Astrocyte of the spinal cord (primary cell): ENCODE results near the gene ADAR.

Experiments used
- DNase-seq: peaks from one replicate; pipeline ENCODE4 v3.0.0; 2011; ENCODE audit warnings: low read depth, low spot score
- H3K4me3 ChIP-seq: 2 replicates; pipeline ENCODE4 v1.5.1; 2011; ENCODE audit warnings: low read depth, mild to moderate bottlenecking, low read length, moderate library complexity
- in situ Hi-C: cut with HindIII; loops from 2 replicates; pipeline ENCODE4 v1.10.0; 2017; ENCODE audit warnings: low sequenced_read_pairs
- TF ChIP-seq, protein P1 (sequence below): IDR thresholded peaks from 2 replicates; pipeline ENCODE4 v1.5.1; 2012; ENCODE audit warnings: low read depth, mild to moderate bottlenecking, low read length, inconsistent platforms

ADAR gene

DNA sequence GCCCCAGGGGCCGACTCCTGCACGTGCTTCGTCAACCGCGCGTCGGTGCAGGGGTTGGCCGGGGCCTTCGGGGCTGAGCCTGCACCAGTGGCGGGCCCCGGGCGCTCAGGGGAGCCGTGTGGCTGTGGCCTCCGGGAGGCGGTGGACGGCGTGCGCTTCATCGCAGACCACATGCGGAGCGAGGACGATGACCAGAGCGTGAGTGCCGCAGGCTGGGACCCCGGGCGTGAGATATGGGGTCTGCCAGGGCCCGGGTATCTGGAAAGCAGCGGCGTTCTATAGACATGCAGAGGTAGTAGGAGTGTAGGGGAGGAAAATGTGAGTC lies 36.1 kb downstream of the ADAR start:
- TF ChIP-seq, protein P1, sequence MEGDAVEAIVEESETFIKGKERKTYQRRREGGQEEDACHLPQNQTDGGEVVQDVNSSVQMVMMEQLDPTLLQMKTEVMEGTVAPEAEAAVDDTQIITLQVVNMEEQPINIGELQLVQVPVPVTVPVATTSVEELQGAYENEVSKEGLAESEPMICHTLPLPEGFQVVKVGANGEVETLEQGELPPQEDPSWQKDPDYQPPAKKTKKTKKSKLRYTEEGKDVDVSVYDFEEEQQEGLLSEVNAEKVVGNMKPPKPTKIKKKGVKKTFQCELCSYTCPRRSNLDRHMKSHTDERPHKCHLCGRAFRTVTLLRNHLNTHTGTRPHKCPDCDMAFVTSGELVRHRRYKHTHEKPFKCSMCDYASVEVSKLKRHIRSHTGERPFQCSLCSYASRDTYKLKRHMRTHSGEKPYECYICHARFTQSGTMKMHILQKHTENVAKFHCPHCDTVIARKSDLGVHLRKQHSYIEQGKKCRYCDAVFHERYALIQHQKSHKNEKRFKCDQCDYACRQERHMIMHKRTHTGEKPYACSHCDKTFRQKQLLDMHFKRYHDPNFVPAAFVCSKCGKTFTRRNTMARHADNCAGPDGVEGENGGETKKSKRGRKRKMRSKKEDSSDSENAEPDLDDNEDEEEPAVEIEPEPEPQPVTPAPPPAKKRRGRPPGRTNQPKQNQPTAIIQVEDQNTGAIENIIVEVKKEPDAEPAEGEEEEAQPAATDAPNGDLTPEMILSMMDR = no peak
- in situ Hi-C loops = no loop called here
- no peak for DNase-seq
- H3K4me3 ChIP-seq = no peak overlapping the region

DNA sequence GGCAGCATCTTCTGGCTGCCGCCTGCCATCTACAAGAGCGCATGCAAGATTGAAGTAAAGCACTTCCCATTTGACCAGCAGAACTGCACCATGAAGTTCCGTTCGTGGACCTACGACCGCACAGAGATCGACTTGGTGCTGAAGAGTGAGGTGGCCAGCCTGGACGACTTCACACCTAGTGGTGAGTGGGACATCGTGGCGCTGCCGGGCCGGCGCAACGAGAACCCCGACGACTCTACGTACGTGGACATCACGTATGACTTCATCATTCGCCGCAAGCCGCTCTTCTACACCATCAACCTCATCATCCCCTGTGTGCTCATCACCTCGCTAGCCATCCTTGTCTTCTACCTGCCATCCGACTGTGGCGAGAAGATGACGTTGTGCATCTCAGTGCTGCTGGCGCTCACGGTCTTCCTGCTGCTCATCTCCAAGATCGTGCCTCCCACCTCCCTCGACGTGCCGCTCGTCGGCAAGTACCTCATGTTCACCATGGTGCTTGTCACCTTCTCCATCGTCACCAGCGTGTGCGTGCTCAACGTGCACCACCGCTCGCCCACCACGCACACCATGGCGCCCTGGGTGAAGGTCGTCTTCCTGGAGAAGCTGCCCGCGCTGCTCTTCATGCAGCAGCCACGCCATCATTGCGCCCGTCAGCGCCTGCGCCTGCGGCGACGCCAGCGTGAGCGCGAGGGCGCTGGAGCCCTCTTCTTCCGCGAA lies 36.6 kb downstream of the ADAR start:
- TF ChIP-seq, protein P1 = no peak
- H3K4me3 ChIP-seq = no peak overlapping the region
- in situ Hi-C loops = no loop called here
- DNase-seq = no peak

DNA sequence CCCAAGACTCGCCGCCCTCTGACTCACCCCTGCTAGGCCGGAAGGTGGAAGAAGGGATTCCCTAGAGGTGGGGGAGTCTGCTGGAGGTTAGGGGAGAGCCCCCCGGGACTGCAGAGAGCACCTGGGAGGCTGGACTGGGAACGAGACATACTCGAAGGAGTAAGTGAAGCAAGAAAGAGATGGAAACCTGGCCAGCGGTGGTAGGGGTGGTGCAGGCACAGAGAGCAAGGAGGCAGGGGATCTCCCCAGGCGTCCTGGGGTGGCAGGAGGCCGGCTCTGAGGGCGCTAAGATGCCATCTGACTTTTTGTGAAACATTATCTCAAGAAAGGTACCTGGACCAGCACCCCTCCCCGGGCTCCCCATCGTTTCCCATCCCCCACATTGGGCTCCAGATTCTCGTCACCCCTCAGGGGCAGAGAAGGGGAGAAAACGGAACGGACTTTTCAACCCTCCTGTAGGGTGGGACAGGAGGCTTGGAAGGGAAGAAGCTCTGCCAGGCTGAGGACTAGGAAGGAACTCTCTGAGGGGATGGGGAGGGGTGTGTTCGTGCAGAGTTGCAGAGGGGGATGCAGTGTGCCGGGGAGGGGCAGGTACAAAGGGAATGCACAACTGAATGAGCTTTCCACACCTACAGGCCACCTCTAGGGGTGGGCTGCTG lies 39.7 kb downstream of the ADAR start:
- TF ChIP-seq, protein P1 = no peak
- DNase-seq = no peak
- in situ Hi-C loops = no loop called here
- no peak overlapping the region for H3K4me3 ChIP-seq

DNA sequence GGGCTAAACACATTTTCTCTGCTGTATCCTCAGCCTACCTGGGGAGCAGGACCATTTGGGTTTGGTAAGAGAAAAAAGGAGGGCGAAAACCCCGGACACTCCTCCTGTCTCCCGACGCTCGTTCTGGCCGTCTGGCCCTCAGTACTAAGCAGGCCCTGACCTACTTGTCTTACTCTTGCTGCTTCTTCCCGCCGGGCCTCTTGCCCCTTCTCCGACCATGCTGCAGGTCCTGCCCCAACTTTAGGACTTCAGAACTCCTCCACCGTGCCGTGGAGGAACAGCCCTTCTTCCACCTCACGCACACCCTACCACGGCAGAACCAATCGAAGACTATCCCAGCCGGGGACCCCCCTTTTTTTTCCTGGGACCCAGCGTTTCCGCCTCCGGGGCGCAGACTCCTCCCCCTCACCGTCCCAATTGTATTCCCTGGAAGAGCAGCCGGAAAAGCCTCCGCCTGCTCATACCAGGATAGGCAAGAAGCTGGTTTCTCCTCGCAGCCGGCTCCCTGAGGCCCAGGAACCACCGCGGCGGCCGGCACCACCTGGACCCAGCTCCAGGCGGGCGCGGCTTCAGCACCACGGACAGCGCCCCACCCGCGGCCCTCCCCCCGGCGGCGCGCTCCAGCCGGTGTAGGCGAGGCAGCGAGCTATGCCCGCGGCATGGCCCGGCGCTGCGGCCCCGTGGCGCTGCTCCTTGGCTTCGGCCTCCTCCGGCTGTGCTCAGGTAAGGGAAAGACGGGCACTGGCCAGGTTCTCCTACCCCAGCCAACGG lies 40.4 kb downstream of the ADAR start, which contains the start of gene CHRNB2:
Gene CHRNB2, plus strand, starts transcription at position 393 of the 771 bp plus-strand sequence. Its CDS starts 267 bp downstream, at position 660.
- H3K4me3 ChIP-seq = no peak within 1 kb of the TSS
- in situ Hi-C loops = no loop called here
- DNase-seq = peak; percentile 26
- TF ChIP-seq, protein P1 = no peak

DNA sequence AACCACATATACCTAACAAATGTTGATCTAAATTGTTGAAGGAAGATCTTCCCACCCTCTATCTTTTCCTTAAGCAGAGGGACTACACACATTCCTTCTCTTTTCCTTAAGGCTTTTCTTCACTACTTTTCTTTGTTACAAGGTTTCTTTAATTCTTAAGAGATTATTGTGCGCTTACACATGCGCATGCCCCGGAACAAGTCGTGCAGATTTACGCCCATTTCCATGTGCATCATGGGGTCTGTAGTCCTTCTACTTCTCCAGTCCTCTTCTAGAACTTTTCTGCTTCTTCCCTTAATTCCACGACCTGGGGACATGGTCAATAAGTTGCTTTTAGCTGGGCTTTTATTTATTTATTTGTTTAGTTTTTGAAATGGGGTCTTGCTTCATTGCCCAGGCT lies 42.1 kb downstream of the ADAR start:
- H3K4me3 ChIP-seq = no peak overlapping the region
- no peak for DNase-seq
- in situ Hi-C loops = no loop called here
- TF ChIP-seq, protein P1 = no peak

DNA sequence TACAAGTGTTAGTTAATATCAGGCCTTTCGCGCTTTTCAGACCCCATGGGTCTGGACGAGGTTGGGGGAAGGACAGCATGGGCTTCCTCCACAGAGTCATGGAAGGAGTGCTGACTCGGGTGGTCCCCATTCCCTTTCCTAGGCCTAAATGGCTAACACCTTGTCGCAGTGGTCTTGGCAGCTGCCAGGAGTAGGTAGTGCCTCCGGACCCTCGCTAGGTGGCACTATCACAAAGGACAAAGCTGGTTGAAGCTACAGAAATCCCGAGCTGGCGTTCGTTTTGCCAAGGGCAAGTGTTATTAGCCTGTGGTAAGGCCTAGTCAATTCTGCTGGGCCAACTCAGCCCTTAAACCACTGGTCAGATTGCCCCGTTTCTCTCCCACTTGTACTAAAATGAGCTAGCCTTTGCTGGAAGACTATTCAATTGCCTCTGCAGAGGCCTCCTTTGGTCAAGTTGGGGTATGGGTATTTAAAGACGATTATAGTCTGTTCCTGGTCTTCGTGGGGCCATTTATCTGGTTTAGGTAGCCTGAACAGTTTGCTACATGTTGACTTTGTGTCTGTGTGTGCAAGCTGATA lies 48.4 kb downstream of the ADAR start:
- peak overlapping the region; percentile 66 for H3K4me3 ChIP-seq
- in situ Hi-C loops = no loop called here
- TF ChIP-seq, protein P1 = peak; percentile 92
- DNase-seq = peak; percentile 93
